Activated CD8-positive, alpha-beta memory T cell treated with anti-CD3 and anti-CD28 coated beads, Interleukin-2, amount 10 ng/mL, durations not matched to agents 7 days and 5 days (primary cell): ENCODE data around the gene CECR2. TPM values are rescaled to one million over a fixed set of nuclear protein-coding genes. Genes with fewer than 3 reads are reported as not detected.

Experiments
- ATAC-seq: fragments of 150-1000 bp; cut with Tn5 transposase; one replicate; pipeline ENCODE4 v1.10.0; 2021; ENCODE audit warnings: moderate library complexity
- CTCF ChIA-PET: fragments of 350-600 bp; sonication (Branson Sonifier 250); formaldehyde crosslinking; loops from one replicate; lab custom pipeline; 2021; ENCODE audit warnings: antibody characterized with exemption; lab: Charles Lee
- DNase-seq: peaks from one replicate; pipeline ENCODE4 v3.0.0-alpha.2; 2020
- H3K27ac Mint-ChIP-seq: one replicate; pipeline ENCODE4 v1.8.0; 2021; ENCODE audit warnings: mild to moderate bottlenecking, mixed read lengths
- H3K27me3 Mint-ChIP-seq: one replicate; pipeline ENCODE4 v1.8.0; 2021; ENCODE audit warnings: mixed read lengths
- H3K36me3 Mint-ChIP-seq: one replicate; pipeline ENCODE4 v1.8.0; 2021; ENCODE audit warnings: mild to moderate bottlenecking, mixed read lengths
- H3K4me1 Mint-ChIP-seq: one replicate; pipeline ENCODE4 v1.8.0; 2021; ENCODE audit warnings: mixed read lengths
- H3K4me3 Mint-ChIP-seq: one replicate; pipeline ENCODE4 v1.8.0; 2021; ENCODE audit warnings: mild to moderate bottlenecking, moderate library complexity, mixed read lengths
- H3K9me3 Mint-ChIP-seq: one replicate; pipeline ENCODE4 v1.8.0; 2022; ENCODE audit warnings: low read depth, mixed read lengths
- total RNA-seq, 2 experiments: library from RNA; stranded (reverse); gene quantifications; one replicate each; pipeline ENCODE4 v1.2.3, GENCODE V29; 2021

The CECR2 gene
- total RNA-seq, 2 experiments from 2014 or later, result 0.02 TPM; not detected in 1

- H3K36me3 Mint-ChIP-seq, result peaks cover 5% of the 10 kb centered on the region
- peaks cover 20% of the 10 kb centered on the region for H3K4me1 Mint-ChIP-seq
- ATAC-seq, result no peak
- CTCF ChIA-PET, result interaction anchor here (1.0 kb wide), 1 partner anchor 68 kb away, joined by 4 read pairs; no protein-coding TSS in a partner anchor
- no peak for DNase-seq
- H3K27me3 Mint-ChIP-seq, result peaks cover 54% of the 10 kb centered on the region
- H3K4me3 Mint-ChIP-seq, result peak overlapping the region; percentile 31
- no peak overlapping the region for H3K27ac Mint-ChIP-seq
- no peaks in the 10 kb centered on the region for H3K9me3 Mint-ChIP-seq
These were observed 1.6 kb downstream of the CECR2 start for GRCh38 chr22:17370766-17371432.

- CTCF ChIA-PET, result interaction anchor here (1.0 kb wide), 1 partner anchor 68 kb away, joined by 4 read pairs; no protein-coding TSS in a partner anchor
- ATAC-seq (no peak), DNase-seq (no peak)
- H3K36me3 Mint-ChIP-seq, result peaks cover 5% of the 10 kb centered on the region
- H3K27ac Mint-ChIP-seq, result no peak overlapping the region
- H3K9me3 Mint-ChIP-seq, result no peaks in the 10 kb centered on the region
- peaks cover 20% of the 10 kb centered on the region for H3K4me1 Mint-ChIP-seq
- H3K4me3 Mint-ChIP-seq, result no peak overlapping the region
- peaks cover 48% of the 10 kb centered on the region for H3K27me3 Mint-ChIP-seq
These were observed 2.2 kb downstream of the CECR2 start for GRCh38 chr22:17371448-17371847.

- no peak for ATAC-seq
These were observed 4.6 kb downstream of the CECR2 start for GRCh38 chr22:17373855-17374254.

GRCh38 chr22:17375914-17376614 lies 6.8 kb downstream of the CECR2 start:
- Mint-ChIP-seq H3K27ac (no peak overlapping the region), H3K9me3 (no peaks in the 10 kb centered on the region), H3K4me3 (no peak overlapping the region), H3K36me3 (peaks cover 1% of the 10 kb centered on the region), H3K27me3 (peaks cover 40% of the 10 kb centered on the region), H3K4me1 (peaks cover 7% of the 10 kb centered on the region)
- ATAC-seq (no peak), DNase-seq (no peak)
- CTCF ChIA-PET, result interaction anchor here (0.6 to 1.3 kb wide), 2 partner anchors 9 to 300 kb away, joined by 3 to 4 read pairs; no protein-coding TSS in a partner anchor

More at GRCh38 chr22:17373855-17374254, 4.6 kb downstream of the CECR2 start:
- peaks cover 35% of the 10 kb centered on the region for H3K27me3 Mint-ChIP-seq
- CTCF ChIA-PET, result no interaction called here
- H3K4me3 Mint-ChIP-seq, result no peak overlapping the region
- H3K27ac Mint-ChIP-seq, result no peak overlapping the region
- H3K36me3 Mint-ChIP-seq, result peaks cover 5% of the 10 kb centered on the region
- no peak for DNase-seq
- H3K4me1 Mint-ChIP-seq, result peaks cover 6% of the 10 kb centered on the region
- no peaks in the 10 kb centered on the region for H3K9me3 Mint-ChIP-seq

- H3K4me3 Mint-ChIP-seq, result no peak overlapping the region
- no peaks in the 10 kb centered on the region for H3K36me3 Mint-ChIP-seq
- no peak overlapping the region for H3K27ac Mint-ChIP-seq
- ATAC-seq (no peak), DNase-seq (no peak)
- peaks cover 7% of the 10 kb centered on the region for H3K4me1 Mint-ChIP-seq
- H3K9me3 Mint-ChIP-seq, result no peaks in the 10 kb centered on the region
- CTCF ChIA-PET, result interaction anchor here (0.7 to 1.3 kb wide), 2 partner anchors 10 to 203 kb away, joined by 3 to 4 read pairs; no protein-coding TSS in a partner anchor
- peaks cover 31% of the 10 kb centered on the region for H3K27me3 Mint-ChIP-seq
These were observed 7.7 kb downstream of the CECR2 start for GRCh38 chr22:17376950-17377349.

- Mint-ChIP-seq H3K4me1 (peaks cover 7% of the 10 kb centered on the region), H3K27ac (no peak overlapping the region), H3K27me3 (peaks cover 24% of the 10 kb centered on the region), H3K4me3 (no peak overlapping the region), H3K36me3 (no peaks in the 10 kb centered on the region), H3K9me3 (no peaks in the 10 kb centered on the region)
- no peak for ATAC-seq
- DNase-seq, result no peak
- CTCF ChIA-PET, result interaction anchor here (0.8 kb wide), 1 partner anchor 70 kb away, joined by 3 read pairs; no protein-coding TSS in a partner anchor
These were observed 10.7 kb downstream of the CECR2 start for GRCh38 chr22:17379944-17380343.

- DNase-seq (no peak), ATAC-seq (no peak)
- Mint-ChIP-seq H3K36me3 (no peaks in the 10 kb centered on the region), H3K27me3 (peaks cover 24% of the 10 kb centered on the region), H3K4me1 (peaks cover 7% of the 10 kb centered on the region), H3K9me3 (no peaks in the 10 kb centered on the region), H3K27ac (no peak overlapping the region), H3K4me3 (no peak overlapping the region)
- CTCF ChIA-PET, result no interaction called here
These were observed 11.3 kb downstream of the CECR2 start for GRCh38 chr22:17380359-17381087.

- no peak overlapping the region for H3K27ac Mint-ChIP-seq
- no peaks in the 10 kb centered on the region for H3K36me3 Mint-ChIP-seq
- H3K9me3 Mint-ChIP-seq, result no peaks in the 10 kb centered on the region
- peaks cover 7% of the 10 kb centered on the region for H3K4me1 Mint-ChIP-seq
- no peak overlapping the region for H3K4me3 Mint-ChIP-seq
- CTCF ChIA-PET, result no interaction called here
- peaks cover 24% of the 10 kb centered on the region for H3K27me3 Mint-ChIP-seq
- no peak for DNase-seq
- no peak for ATAC-seq
These were observed 12.1 kb downstream of the CECR2 start for GRCh38 chr22:17381192-17381913.

GRCh38 chr22:17384612-17385330 lies 15.5 kb downstream of the CECR2 start:
- Mint-ChIP-seq H3K4me1 (peaks cover 4% of the 10 kb centered on the region), H3K4me3 (no peak overlapping the region), H3K27ac (no peak overlapping the region), H3K27me3 (peaks cover 12% of the 10 kb centered on the region), H3K36me3 (no peaks in the 10 kb centered on the region), H3K9me3 (no peaks in the 10 kb centered on the region)
- CTCF ChIA-PET, result interaction anchor here (1.0 kb wide), 1 partner anchor 213 kb away, joined by 3 read pairs; no protein-coding TSS in a partner anchor
- no peak for DNase-seq
- ATAC-seq, result no peak

- CTCF ChIA-PET, result no interaction called here
- peaks cover 6% of the 10 kb centered on the region for H3K27me3 Mint-ChIP-seq
- no peak for ATAC-seq
- no peaks in the 10 kb centered on the region for H3K9me3 Mint-ChIP-seq
- DNase-seq, result no peak
- no peaks in the 10 kb centered on the region for H3K36me3 Mint-ChIP-seq
- no peaks in the 10 kb centered on the region for H3K4me1 Mint-ChIP-seq
- no peak overlapping the region for H3K4me3 Mint-ChIP-seq
- no peak overlapping the region for H3K27ac Mint-ChIP-seq
These were observed 18.1 kb downstream of the CECR2 start for GRCh38 chr22:17387356-17387755.

- no peaks in the 10 kb centered on the region for H3K36me3 Mint-ChIP-seq
- CTCF ChIA-PET, result interaction anchor here (1.0 kb wide), 1 partner anchor 18 kb away, joined by 4 read pairs; no protein-coding TSS in a partner anchor
These were observed 19.0 kb downstream of the CECR2 start for GRCh38 chr22:17388235-17388634.

GRCh38 chr22:17390087-17390486 lies 20.8 kb downstream of the CECR2 start:
- H3K4me3 Mint-ChIP-seq, result no peak overlapping the region
- ATAC-seq (no peak), DNase-seq (no peak)
- H3K27ac Mint-ChIP-seq, result no peak overlapping the region
- H3K4me1 Mint-ChIP-seq, result no peaks in the 10 kb centered on the region
- H3K9me3 Mint-ChIP-seq, result no peaks in the 10 kb centered on the region
- CTCF ChIA-PET, result no interaction called here
- no peaks in the 10 kb centered on the region for H3K36me3 Mint-ChIP-seq
- H3K27me3 Mint-ChIP-seq, result peaks cover 7% of the 10 kb centered on the region

More at GRCh38 chr22:17388235-17388634, 19.0 kb downstream of the CECR2 start:
- Mint-ChIP-seq H3K27me3 (peaks cover 4% of the 10 kb centered on the region), H3K27ac (no peak overlapping the region), H3K4me1 (no peaks in the 10 kb centered on the region), H3K4me3 (no peak overlapping the region), H3K9me3 (no peaks in the 10 kb centered on the region)
- DNase-seq, result no peak
- no peak for ATAC-seq
